SK-N-SH (cell line): ENCODE data around the gene ZNF587B. TPM values are rescaled to one million over a fixed set of nuclear protein-coding genes. Genes with fewer than 3 reads are reported as not detected.

Experiments
- CTCF ChIA-PET: fragments of 300-600, 350-600 bp; formaldehyde crosslinking; extraction: SDS; loops from one replicate; lab custom pipeline; 2021; lab: Yijun Ruan, JAX
- POLR2A ChIA-PET: fragments of 350-600 bp; sonication (Branson Sonifier 250); formaldehyde crosslinking; extraction: SDS; loops from one replicate; lab custom pipeline; 2020; ENCODE audit warnings: antibody characterized with exemption, inconsistent platforms; lab: Yijun Ruan, JAX
- DNase-seq: peaks from one replicate; pipeline ENCODE4 v3.0.0; 2012
- H2AFZ ChIP-seq: fragments of 200-600 bp; sonication (generic); 2 replicates; pipeline ENCODE4 v1.8.1; 2016; ENCODE audit warnings: antibody characterized with exemption, mild to moderate bottlenecking, low read depth
- H3F3A ChIP-seq: fragments of 200-600 bp; sonication (generic); replicated peaks from 2 replicates; pipeline ENCODE3; 2016; ENCODE audit warnings: antibody characterized with exemption, mild to moderate bottlenecking; ENCODE audit not compliant: insufficient read depth
- H3K27ac ChIP-seq, 2 experiments: fragments of 200-500 bp in 1 of 2; fragments of 200-600 bp in 1 of 2; sonication (Bioruptor generic) in 1 of 2; sonication (generic), shearing (Covaris generic) in 1 of 2; 2 replicates each; pipeline versions ENCODE4 v1.5.1 to v1.6.1; 2014 to 2016; ENCODE audit warnings: low read depth in 2 of 2, inconsistent platforms in 1 of 2, low read length in 1 of 2, mild to moderate bottlenecking in 1 of 2, mixed read lengths in 1 of 2
- H3K27me3 ChIP-seq: fragments of 200-600 bp; sonication (generic), shearing (Covaris generic); 2 replicates; pipeline ENCODE4 v1.6.1; 2016; ENCODE audit warnings: mixed run types; ENCODE audit not compliant: insufficient read depth
- H3K36me3 ChIP-seq, 2 experiments: fragments of 200-500 bp in 1 of 2; fragments of 200-600 bp in 1 of 2; sonication (Bioruptor generic) in 1 of 2; sonication (generic) in 1 of 2; replicated peaks in 1 of 2; 2 replicates each; pipeline versions ENCODE3 to v1.5.1; 2014 to 2016; ENCODE audit warnings: low read length in 1 of 2, mild to moderate bottlenecking in 1 of 2; ENCODE audit not compliant: insufficient read depth in 2 of 2, control insufficient read depth in 1 of 2
- H3K4me1 ChIP-seq, 2 experiments: fragments of 200-500 bp in 1 of 2; fragments of 200-600 bp in 1 of 2; sonication (Bioruptor generic) in 1 of 2; sonication (generic), shearing (Covaris generic) in 1 of 2; 2 replicates each; pipeline versions ENCODE4 v1.5.1 to v1.6.1; 2014 to 2016; ENCODE audit warnings: low read depth in 1 of 2, low read length in 1 of 2, mixed run types in 1 of 2; ENCODE audit not compliant: insufficient read depth in 2 of 2, control insufficient read depth in 1 of 2
- H3K4me2 ChIP-seq: fragments of 200-600 bp; sonication (generic), shearing (Covaris generic); 2 replicates; pipeline ENCODE4 v1.6.1; 2017; ENCODE audit warnings: mixed run types
- H3K4me3 ChIP-seq, 2 experiments: fragments of 200-500 bp in 1 of 2; fragments of 200-600 bp in 1 of 2; sonication (Bioruptor generic) in 1 of 2; sonication (generic), shearing (Covaris generic) in 1 of 2; 2 replicates each; pipeline versions ENCODE4 v1.5.1 to v1.8.1; 2014 to 2016; ENCODE audit warnings: low read depth in 2 of 2, inconsistent platforms in 1 of 2, low read length in 1 of 2, mild to moderate bottlenecking in 1 of 2, mixed read lengths in 1 of 2, moderate library complexity in 1 of 2
- H3K79me2 ChIP-seq: fragments of 200-600 bp; sonication (generic); 2 replicates; pipeline ENCODE4 v1.8.1; 2017; ENCODE audit warnings: mild to moderate bottlenecking; ENCODE audit not compliant: insufficient read depth
- H3K9ac ChIP-seq: fragments of 200-600 bp; sonication (generic); 2 replicates; pipeline ENCODE4 v1.6.1; 2017; ENCODE audit warnings: mixed run types
- H3K9me2 ChIP-seq: fragments of 200-600 bp; sonication (generic); 2 replicates; pipeline ENCODE4 v1.6.1; 2017; ENCODE audit warnings: mixed run types
- H3K9me3 ChIP-seq: fragments of 200-600 bp; sonication (generic); 2 replicates; pipeline ENCODE4 v1.6.1; 2017; ENCODE audit warnings: mixed run types, mild to moderate bottlenecking, moderate library complexity
- H4K20me1 ChIP-seq: fragments of 200-600 bp; sonication (generic); 2 replicates; pipeline ENCODE4 v1.6.1; 2017; ENCODE audit warnings: mild to moderate bottlenecking, mixed run types; ENCODE audit not compliant: insufficient read depth
- CHD2 ChIP-seq: fragments of 150-350 bp; IDR thresholded peaks from 2 replicates; pipeline ENCODE4 v1.6.1; 2018; ENCODE audit warnings: low read length; ENCODE audit not compliant: partially characterized antibody
- CTCF ChIP-seq: fragments of 200-600 bp; sonication (generic); IDR thresholded peaks from 2 replicates; pipeline ENCODE4 v1.6.1; 2017; ENCODE audit warnings: antibody characterized with exemption, mild to moderate bottlenecking, moderate library complexity
- ELF1 ChIP-seq: IDR thresholded peaks from 2 replicates; pipeline ENCODE4 v1.4.0; 2012
- EP300 ChIP-seq, 2 experiments: IDR thresholded peaks; 2 replicates each; pipeline versions ENCODE4 v1.4.0 to v1.6.1; 2012; ENCODE audit warnings: borderline replicate concordance in 1 of 2, low read depth in 1 of 2, low read length in 1 of 2
- GATA2 ChIP-seq: sonication (generic); formaldehyde crosslinking; IDR thresholded peaks from 2 replicates; pipeline ENCODE4 v1.5.0; 2020; ENCODE audit warnings: mild to moderate bottlenecking, missing genetic modification reagents
- JUND ChIP-seq: IDR thresholded peaks from 2 replicates; pipeline ENCODE4 v1.4.0; 2012
- NFIC ChIP-seq: IDR thresholded peaks from 2 replicates; pipeline ENCODE4 v1.4.0; 2012; ENCODE audit warnings: borderline replicate concordance
- NRF1 ChIP-seq: IDR thresholded peaks from 2 replicates; pipeline ENCODE4 v1.6.1; 2012; ENCODE audit warnings: low read depth, mild to moderate bottlenecking, low read length
- REST ChIP-seq: IDR thresholded peaks from 2 replicates; pipeline ENCODE4 v1.6.1; 2012; ENCODE audit warnings: mild to moderate bottlenecking, low read depth, low read length, moderate library complexity
- RFX5 ChIP-seq: IDR thresholded peaks from 2 replicates; pipeline ENCODE4 v1.6.1; 2012; ENCODE audit warnings: mild to moderate bottlenecking, improper control_type of control experiment, low read length
- RXRA ChIP-seq: IDR thresholded peaks from 2 replicates; pipeline ENCODE4 v1.4.0; 2012; ENCODE audit warnings: low read depth, mild to moderate bottlenecking, borderline replicate concordance
- SIN3A ChIP-seq: IDR thresholded peaks from 2 replicates; pipeline ENCODE4 v1.6.1; 2012; ENCODE audit warnings: low read depth, mild to moderate bottlenecking, low read length, moderate library complexity, borderline replicate concordance
- TAF1 ChIP-seq: IDR thresholded peaks from 2 replicates; pipeline ENCODE4 v1.6.1; 2012; ENCODE audit warnings: low read depth, mild to moderate bottlenecking, low read length, moderate library complexity, borderline replicate concordance
- TCF12 ChIP-seq: IDR thresholded peaks from 2 replicates; pipeline ENCODE4 v1.4.0; 2012
- YY1 ChIP-seq: IDR thresholded peaks from 2 replicates; pipeline ENCODE4 v1.4.0; 2012; ENCODE audit warnings: low read depth, mild to moderate bottlenecking
- ZBTB33 ChIP-seq: IDR thresholded peaks from 2 replicates; pipeline ENCODE4 v1.4.0; 2012; ENCODE audit warnings: low read depth, borderline replicate concordance
- WGBS: methylation state at CpG from one replicate; pipeline ENCODE4 v1.1.6; 2017; ENCODE audit warnings: low lambda C conversion rate; 5-methylcytosine and 5-hydroxymethylcytosine counted together
- polyA plus RNA-seq, 3 experiments: library from polyadenylated mRNA; depleted of rRNA; stranded (reverse); fragments of >200 nt; gene quantifications; 2 replicates each; pipeline ENCODE4 v1.2.3, GENCODE V29; 2012
- TF ChIP-seq, protein P1 (sequence below): IDR thresholded peaks from 2 replicates; pipeline ENCODE4 v1.4.0; 2012; ENCODE audit warnings: low read depth, borderline replicate concordance

ZNF587B gene
- polyA plus RNA-seq, 1 of the 3 experiments (the other 2 are of a cell fraction): 2.4 TPM

DNA sequence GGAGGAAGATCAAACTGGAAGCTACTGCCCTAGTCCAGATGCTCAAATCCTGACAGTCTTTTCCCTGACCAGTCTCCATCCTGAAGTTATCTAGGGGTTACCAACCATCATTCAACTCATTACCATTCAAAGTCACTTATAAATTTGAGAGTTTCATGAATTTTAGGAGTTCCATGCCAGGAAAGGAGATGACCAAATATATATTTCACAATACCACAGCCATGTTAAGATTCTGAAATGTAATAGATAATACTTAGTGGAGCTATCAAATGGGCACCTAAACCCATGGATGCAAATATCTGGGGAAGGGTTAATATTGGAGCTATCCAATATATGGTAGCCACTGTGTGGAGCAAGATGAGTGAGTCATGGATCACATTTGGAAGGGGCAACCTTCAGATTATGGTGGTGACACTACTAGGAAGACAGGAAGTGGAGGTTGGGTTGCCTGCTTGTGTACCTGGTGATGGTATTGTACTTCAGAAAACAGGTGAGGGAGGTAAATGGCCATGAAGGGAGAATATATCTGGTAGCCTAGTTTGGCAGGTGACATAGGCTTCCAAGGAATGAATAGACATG is 41.9 kb upstream of the ZNF587B start:
- H3K4me2 ChIP-seq: no peak overlapping the region
- H3K9me3 ChIP-seq: no peaks in the 10 kb centered on the region
- no peaks in the 10 kb centered on the region for H4K20me1 ChIP-seq
- H3K27me3 ChIP-seq: no peaks in the 10 kb centered on the region
- no peak overlapping the region; a peak in 1 of 4 replicates for H3K4me3 ChIP-seq
- H3K27ac ChIP-seq: no peak overlapping the region
- H3K9ac ChIP-seq: no peak overlapping the region
- H2AFZ ChIP-seq: no peak overlapping the region
- no peaks in the 10 kb centered on the region for H3K9me2 ChIP-seq
- H3K36me3 ChIP-seq: peaks cover 4 to 22% of the 10 kb centered on the region in 2 experiments
- H3K4me1 ChIP-seq: no peaks in the 10 kb centered on the region
- ChIA-PET POLR2A (no interaction called here), CTCF (no interaction called here)
- DNase-seq: no peak
- TF ChIP-seq CHD2 (no peak), SIN3A (no peak), GATA2 (CRISPR knock-in tag) (no peak), ELF1 (no peak), RXRA (no peak), EP300 (IDR thresholded peaks at IDR 0.05; ENCODE audit: borderline replicate concordance in 1 of 2, low read depth in 1 of 2, low read length in 1 of 2) (no peak), ZBTB33 (no peak), CTCF (no peak), RFX5 (no peak), JUND (no peak)
- no peaks in the 10 kb centered on the region for H3F3A ChIP-seq
- 0 out of 2 replicates have a peak, but pooled peaks cover 3% of the 10 kb centered on the region for H3K79me2 ChIP-seq

- Histone ChIP-seq H3K4me3 (no peak overlapping the region; a peak in 1 of 4 replicates), H3F3A (no peaks in the 10 kb centered on the region), H3K36me3 (peaks cover 4 to 23% of the 10 kb centered on the region in 2 experiments), H3K27ac (no peak overlapping the region), H2AFZ (no peak overlapping the region), H3K4me1 (no peaks in the 10 kb centered on the region), H3K4me2 (no peak overlapping the region), H4K20me1 (no peaks in the 10 kb centered on the region), H3K9me3 (no peaks in the 10 kb centered on the region), H3K27me3 (no peaks in the 10 kb centered on the region), H3K9ac (no peak overlapping the region), H3K9me2 (no peaks in the 10 kb centered on the region), H3K79me2 (0 out of 2 replicates have a peak, but pooled peaks cover 5% of the 10 kb centered on the region)
- ChIA-PET POLR2A (no interaction called here), CTCF (no interaction called here)
- WGBS: 97% methylated on average over 4 of the region's 4 CpGs
- no peak for DNase-seq
- TF ChIP-seq NRF1 (no peak), TAF1 (no peak), YY1 (no peak), ELF1 (no peak), NFIC (no peak), TCF12 (no peak), RXRA (no peak), JUND (no peak), ZBTB33 (no peak), REST (no peak)
- TF ChIP-seq, protein P1, sequence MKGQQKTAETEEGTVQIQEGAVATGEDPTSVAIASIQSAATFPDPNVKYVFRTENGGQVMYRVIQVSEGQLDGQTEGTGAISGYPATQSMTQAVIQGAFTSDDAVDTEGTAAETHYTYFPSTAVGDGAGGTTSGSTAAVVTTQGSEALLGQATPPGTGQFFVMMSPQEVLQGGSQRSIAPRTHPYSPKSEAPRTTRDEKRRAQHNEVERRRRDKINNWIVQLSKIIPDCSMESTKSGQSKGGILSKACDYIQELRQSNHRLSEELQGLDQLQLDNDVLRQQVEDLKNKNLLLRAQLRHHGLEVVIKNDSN: no peak
Measured at GRCh38 chr19:57789288-57789687, 40.8 kb upstream of the ZNF587B start.
